RPMI7951 (cell line): Measurements from ENCODE around the gene DOCK1. TPM values are rescaled to one million over a fixed set of nuclear protein-coding genes. Genes with fewer than 3 reads are reported as not detected.
A peak's percentile ranks its signal among the peaks of the same experiment; 100 is the strongest.

Experiments
- DNase-seq: peaks from one replicate; pipeline ENCODE4 v3.0.0-alpha.2; 2012; ENCODE audit warnings: low read depth
- total RNA-seq: library from RNA; depleted of rRNA; stranded (reverse); fragments of >200 nt; shearing (Covaris generic); gene quantifications from 2 replicates; pipeline ENCODE4 v1.2.3, GENCODE V29; 2014

Gene DOCK1
- total RNA-seq, 1 experiment from 2014 or later: 15.7 TPM

DNA sequence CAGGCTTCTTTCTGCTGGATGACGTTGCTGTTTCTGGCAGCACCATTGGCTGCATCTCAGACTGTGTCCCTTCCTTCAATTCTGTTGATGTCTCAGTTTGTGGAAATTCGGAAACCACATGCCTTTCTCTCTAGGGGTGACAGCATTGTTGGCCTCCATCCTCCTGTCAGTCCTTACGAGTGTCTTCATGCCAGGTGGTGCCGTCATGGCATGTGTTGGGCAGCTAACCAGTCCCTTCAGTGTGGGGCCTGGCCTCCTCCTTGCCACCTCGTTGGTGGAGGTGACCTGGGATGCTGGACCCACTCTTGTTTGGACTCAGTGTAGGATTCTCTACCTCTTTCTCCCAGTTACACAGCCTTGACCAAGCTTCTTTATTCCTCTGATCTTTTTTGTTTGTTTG, 402.8 kb downstream of the DOCK1 start:
- no peak for DNase-seq

DNA sequence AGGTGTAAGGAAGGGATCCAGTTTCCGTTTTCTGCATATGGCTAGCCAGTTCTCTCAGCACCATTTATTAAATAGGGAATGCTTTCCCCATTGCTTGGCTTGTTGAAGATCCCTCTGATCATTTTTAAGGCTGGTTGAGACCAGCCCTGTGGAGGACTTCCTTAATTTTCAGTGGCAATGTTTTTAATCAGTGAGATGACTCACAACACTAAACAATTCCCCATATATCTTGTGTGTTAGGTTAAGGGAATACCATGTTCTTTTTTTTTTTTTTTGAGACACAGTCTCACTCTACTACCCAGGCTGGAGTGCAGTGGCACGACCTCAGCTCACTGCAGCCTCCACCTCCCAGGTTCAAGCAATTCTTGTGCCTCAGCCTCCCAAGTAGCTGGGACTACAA, 404.4 kb downstream of the DOCK1 start:
- DNase-seq: peak; percentile 5

- no peak for DNase-seq
Observed at GRCh38 chr10:127310430-127310829, 405.2 kb downstream of the DOCK1 start.

DNA sequence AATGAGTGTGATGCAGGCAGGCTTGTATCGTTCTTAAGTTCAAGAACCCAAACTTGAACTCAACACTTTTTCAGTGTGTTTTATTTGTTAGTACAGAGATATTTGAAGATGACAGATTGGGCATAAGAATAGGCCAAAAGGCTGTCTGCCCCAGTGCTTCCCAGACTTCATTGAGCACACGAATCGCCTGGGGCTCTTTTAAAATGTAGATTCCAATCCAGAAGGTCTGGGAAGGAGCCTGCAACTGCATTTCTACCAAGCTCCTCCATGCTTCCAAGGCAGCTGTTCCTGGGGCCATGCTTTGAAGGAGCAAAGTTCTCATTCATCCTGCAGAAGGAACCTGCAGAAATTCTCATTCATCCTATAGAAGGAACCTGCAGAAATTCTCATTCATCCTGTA, 405.7 kb downstream of the DOCK1 start:
- DNase-seq: no peak

DNA sequence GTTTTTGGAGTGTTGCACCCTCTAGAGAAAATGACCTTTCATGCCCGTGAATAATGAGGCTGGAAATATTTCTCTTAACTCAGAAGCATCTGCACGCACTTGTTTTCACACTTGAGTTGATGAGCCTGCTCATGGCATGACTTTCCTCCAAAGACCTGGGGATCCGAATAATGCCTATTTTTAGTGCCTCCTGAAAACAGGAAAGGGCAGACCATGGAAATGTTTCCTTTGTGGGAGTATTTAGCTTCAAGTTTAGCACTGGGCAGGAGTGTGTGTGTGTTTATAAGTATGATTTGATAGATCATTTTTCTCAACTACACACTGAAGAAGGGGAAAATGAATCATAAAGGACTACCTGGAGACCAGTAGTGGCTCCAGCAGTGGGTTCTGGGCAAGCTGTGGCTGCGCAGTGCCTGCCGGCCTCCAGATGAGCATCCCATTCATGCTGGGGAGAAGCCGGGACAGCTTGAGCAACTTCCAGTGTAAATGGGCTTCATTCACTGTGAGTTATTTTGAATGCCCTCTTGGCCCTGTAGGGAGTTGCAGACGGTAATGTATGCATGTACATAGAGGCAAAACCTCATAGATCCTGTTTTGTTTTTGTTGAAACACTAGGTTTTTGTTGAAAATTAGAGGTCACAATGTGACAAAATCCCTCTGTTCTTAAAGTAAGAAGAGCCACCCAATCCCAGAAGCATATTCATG, 408.9 kb downstream of the DOCK1 start:
- DNase-seq: peak; percentile 46

DNA sequence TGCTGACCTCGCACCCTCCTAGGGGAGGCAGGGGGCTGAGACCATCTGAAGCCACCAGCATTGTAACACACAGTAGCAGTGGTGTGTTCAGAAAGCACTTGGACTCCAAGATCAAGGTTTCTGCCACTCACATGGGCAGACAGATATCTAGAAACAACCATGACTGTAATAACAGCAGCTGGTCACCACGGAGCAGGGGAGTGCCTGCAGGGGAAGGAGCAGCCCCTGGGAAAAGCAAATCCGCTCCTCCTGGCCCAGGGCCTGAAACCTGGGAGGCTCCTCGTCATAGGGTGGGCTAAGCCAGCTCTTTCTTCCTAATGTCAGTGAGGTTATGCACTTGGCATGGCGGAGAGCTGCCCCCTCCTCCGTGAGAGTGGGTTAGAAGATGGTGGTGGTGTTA, 409.6 kb downstream of the DOCK1 start:
- no peak for DNase-seq

DNA sequence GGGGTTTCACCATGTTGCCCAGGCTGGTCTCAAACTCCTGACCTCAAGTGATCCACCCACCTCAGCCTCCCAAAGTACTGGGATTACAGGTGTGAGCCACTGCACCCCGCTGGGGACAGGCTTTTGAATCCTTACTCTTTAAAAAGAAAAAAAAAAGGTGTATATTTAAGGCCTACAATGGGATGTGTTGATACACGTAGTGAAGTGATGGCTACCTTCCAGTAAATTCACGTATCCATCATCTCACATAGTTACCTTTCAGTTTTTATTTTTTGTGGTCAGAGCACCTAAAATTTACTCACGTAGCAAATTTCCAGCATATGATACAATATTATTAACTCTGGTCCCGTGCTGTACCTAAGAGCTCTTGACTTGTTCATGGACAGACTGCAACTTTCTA, 410.7 kb downstream of the DOCK1 start:
- no peak for DNase-seq

DNA sequence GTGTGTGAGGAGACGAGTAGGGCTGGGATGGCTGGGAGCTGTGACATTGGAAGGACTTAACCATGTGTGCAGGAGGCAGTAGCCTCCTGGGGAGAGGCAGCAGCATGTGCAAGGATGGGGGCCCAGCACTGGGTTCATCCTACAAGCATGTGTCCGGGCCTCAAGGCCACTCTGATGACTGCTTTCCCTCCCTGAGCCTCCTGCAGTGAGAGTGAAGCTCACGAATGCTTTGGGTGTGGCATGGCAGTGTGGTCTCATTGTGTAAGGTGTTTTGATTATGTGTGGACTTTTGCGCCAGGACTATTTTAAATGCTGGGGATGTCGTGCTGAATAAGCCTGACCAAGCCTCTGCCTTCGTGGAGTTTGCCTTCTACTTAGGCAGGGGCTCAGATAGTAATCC, 413.2 kb downstream of the DOCK1 start:
- no peak for DNase-seq

DNA sequence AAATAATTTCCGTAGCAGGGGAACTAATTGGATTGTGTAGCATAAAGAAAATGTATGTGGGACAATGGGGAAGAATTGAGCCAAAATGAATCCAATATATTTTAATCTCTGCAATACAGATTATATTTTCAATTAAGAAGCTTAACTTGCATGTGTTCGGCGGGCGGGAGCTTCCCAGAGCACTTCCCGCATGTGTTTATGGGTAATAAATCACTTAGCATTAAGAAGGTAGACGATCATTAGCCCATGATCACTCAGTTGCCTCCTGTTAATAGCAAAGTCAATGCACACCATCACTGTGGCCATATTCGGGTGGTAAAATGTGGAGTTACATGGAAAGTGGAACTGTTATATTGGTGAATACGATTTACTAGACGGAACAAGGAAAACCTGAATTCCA, 414.0 kb downstream of the DOCK1 start:
- no peak for DNase-seq

GRCh38 chr10:127319691-127320090, 414.5 kb downstream of the DOCK1 start:
- no peak for DNase-seq

GRCh38 chr10:127320176-127320575, 414.9 kb downstream of the DOCK1 start:
- no peak for DNase-seq

- DNase-seq: no peak
Observed at GRCh38 chr10:127322286-127322685, 417.1 kb downstream of the DOCK1 start.

- DNase-seq: no peak
Observed at GRCh38 chr10:127325506-127325905, 420.3 kb downstream of the DOCK1 start.

DNA sequence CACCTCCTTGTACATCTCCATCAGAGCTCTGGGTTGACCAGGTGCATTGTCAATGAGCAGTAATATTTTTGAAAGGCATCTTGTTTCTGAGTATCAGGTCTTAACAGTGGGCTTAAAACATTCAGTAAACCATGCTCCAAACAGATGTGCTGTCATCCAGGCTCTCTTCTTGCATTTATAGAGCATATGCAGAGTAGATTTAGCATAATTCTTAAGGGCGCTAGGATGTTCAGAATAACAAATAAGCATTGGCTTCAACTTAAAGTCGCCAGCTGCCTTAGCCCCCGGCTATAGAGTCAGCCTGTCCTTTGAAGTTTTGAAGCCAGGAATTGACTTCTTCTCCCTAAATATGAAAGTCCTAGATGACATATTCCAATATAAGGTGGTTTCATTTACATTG, 421.7 kb downstream of the DOCK1 start:
- DNase-seq: no peak

- no peak for DNase-seq
Observed at GRCh38 chr10:127331696-127332095, 426.5 kb downstream of the DOCK1 start.

GRCh38 chr10:127332631-127333030, 427.4 kb downstream of the DOCK1 start:
- no peak for DNase-seq

DNA sequence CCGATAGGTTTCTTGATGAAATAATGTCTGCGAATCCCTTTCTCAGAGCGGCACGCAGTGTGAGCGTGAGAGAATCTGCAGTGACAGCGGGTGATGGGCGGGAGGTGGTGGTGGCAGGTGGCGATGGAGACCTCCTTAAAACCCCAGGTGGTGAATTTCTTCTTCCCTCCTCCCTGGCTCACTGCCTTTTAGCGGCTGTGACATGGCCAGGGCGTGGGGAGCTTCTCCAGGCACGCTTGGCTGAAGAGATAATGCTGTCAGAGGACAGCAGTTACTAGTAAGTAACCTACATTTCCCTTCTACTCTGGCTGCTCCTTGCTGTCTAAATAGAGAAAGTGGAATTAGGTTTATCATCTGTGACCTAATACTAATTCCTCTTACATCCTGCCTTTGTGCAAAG, 432.6 kb downstream of the DOCK1 start:
- no peak for DNase-seq

DNA sequence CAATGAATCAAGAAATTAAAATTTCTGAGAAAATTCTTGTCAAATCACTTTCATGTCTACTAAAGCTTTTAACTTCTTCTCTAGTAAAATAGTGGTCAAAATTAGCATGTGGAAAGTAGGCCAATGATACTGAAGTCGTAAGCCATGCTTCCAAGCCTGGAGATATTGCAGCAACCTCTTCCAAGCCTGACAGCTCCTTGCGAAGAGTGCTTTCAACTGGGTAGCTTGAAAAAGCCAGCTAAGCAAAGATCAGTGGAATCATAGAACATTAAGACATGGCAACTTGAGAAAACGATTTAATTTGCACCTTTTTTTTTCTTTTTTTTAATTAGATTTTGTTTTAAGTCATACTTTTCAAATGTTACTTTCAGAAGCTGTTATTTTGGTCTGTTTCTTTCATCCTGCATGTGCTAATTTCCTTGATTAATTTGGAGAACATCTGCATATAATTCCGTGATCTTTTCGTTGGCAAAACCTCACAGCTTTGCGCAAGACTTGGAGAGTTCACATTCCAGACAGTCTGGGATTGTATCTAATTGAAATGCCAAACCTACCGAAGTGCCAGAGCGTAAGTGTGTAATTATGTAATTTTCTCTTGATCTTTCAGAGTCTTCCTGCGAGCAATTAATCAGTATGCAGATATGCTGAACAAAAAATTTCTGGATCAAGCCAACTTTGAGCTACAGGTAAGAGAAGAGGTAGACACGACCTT, 433.3 kb downstream of the DOCK1 start:
- no peak for DNase-seq

- DNase-seq: no peak
Observed at GRCh38 chr10:127343821-127344220, 438.6 kb downstream of the DOCK1 start.

DNA sequence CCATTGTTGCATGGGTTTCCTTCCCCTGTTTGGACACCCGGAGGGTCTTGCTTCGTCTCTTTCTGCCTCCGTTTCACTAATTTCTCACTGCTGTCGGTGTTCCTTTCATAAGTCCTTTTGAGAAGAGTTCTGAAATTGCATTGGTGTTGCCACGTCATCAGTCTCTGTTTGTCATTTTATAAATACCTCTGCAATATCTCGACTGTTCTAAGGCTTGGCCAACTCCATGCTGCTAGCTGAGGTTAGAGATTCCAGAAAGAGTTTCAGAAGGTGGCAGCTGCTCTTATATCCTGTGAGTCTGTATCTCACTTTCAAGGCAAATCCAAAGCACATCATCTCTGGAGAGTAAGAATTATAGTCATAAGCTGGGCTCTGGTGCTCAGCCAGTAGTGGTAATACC, 439.1 kb downstream of the DOCK1 start:
- DNase-seq: no peak

DNA sequence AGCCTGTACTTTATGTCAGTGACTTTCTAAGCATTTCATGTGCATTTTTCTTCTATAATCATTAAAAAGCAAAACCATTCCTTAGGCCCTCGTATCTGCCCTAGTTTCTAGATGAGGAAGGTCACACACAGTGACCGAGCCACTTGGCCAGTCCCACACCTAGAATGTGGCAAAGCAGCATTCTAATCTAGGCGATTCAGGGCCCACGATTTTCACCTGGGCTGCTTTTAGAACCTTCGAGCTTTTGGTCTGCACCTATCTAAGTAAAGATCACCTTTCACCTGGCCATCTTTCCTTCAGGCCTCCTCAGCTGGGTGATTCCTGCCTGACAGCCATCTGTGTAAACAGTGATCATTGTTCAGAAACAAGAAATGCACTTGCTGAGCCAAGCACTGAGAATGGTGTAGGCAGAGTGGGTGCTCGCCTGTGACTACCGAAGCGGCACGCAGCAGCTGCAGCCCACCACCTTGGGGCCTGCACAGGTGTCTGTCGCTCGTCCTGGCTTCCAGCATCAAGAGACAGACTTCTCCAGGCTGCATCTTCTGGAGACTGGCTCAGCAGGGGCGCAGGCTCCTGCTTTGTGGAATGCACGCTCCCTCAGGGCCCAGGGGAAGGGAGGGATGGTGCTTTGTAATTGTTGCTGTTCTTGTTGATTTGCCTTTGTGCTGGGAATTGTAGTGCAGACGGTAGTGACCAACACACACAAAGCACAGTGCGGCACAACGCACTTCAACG, 440.2 kb downstream of the DOCK1 start:
- DNase-seq: no peak

- DNase-seq: no peak
Observed at GRCh38 chr10:127346604-127347003, 441.4 kb downstream of the DOCK1 start.
